ENCODE data around the gene TRIM65.
A peak's percentile ranks its signal among the peaks of the same experiment; 100 is the strongest.
"Not testable (repeated sequence)": the region's sequence is repeated elsewhere in the genome, so short reads cannot be mapped to it uniquely, and the experiment has no call there.

Gene TRIM65

GRCh38 chr17:75874323-75875181, 22.2 kb downstream of the TRIM65 start:
- no peak for DNase-seq

GRCh38 chr17:75873587-75874322, 23.0 kb downstream of the TRIM65 start:
- no peak for DNase-seq

- no peak for DNase-seq
These were observed 24.1 kb downstream of the TRIM65 start for GRCh38 chr17:75872434-75873351.

GRCh38 chr17:75870228-75870627, 26.5 kb downstream of the TRIM65 start:
- not testable (repeated sequence) for DNase-seq

- peak; percentile 62 for DNase-seq
These were observed 27.2 kb downstream of the TRIM65 start for GRCh38 chr17:75869282-75870141.

- not testable (repeated sequence) for DNase-seq
These were observed 27.9 kb downstream of the TRIM65 start for GRCh38 chr17:75868730-75869281.

GRCh38 chr17:75865404-75866188, 31.2 kb downstream of the TRIM65 start:
- DNase-seq, result not testable (repeated sequence)

- DNase-seq, result not testable (repeated sequence)
These were observed 31.9 kb downstream of the TRIM65 start for GRCh38 chr17:75864887-75865286.

- DNase-seq, result no peak
These were observed 32.3 kb downstream of the TRIM65 start for GRCh38 chr17:75864448-75864871.

GRCh38 chr17:75861927-75862317, 34.8 kb downstream of the TRIM65 start:
- no peak for DNase-seq

GRCh38 chr17:75859358-75859757, 37.4 kb downstream of the TRIM65 start:
- not testable (repeated sequence) for DNase-seq

GRCh38 chr17:75856062-75856756, 40.5 kb downstream of the TRIM65 start:
- peak; percentile 42 for DNase-seq

- DNase-seq, result peak; percentile 100
These were observed 41.3 kb downstream of the TRIM65 start, which contains the start of gene WBP2 for GRCh38 chr17:75855310-75856061. WBP2 (minus strand) TSS chr17:75855335; CDS start chr17:75855297, 38 bp downstream.

- DNase-seq, result no peak
These were observed 41.9 kb downstream of the TRIM65 start for GRCh38 chr17:75854881-75855309.

- no peak for DNase-seq
These were observed 42.5 kb downstream of the TRIM65 start for GRCh38 chr17:75854101-75854748.

- no peak for DNase-seq
These were observed 43.3 kb downstream of the TRIM65 start for GRCh38 chr17:75853433-75853832.

- DNase-seq, result not testable (repeated sequence)
These were observed 45.1 kb downstream of the TRIM65 start for GRCh38 chr17:75851693-75851991.

- DNase-seq, result no peak
These were observed 45.6 kb downstream of the TRIM65 start for GRCh38 chr17:75850928-75851692.
